ENCODE data around the gene SPACA4.

The SPACA4 gene

GRCh38 chr19:48651683-48652048, 45.1 kb downstream of the SPACA4 start:
- no peak for DNase-seq (ENCODE audit: low read depth in 2 of 2)

DNA sequence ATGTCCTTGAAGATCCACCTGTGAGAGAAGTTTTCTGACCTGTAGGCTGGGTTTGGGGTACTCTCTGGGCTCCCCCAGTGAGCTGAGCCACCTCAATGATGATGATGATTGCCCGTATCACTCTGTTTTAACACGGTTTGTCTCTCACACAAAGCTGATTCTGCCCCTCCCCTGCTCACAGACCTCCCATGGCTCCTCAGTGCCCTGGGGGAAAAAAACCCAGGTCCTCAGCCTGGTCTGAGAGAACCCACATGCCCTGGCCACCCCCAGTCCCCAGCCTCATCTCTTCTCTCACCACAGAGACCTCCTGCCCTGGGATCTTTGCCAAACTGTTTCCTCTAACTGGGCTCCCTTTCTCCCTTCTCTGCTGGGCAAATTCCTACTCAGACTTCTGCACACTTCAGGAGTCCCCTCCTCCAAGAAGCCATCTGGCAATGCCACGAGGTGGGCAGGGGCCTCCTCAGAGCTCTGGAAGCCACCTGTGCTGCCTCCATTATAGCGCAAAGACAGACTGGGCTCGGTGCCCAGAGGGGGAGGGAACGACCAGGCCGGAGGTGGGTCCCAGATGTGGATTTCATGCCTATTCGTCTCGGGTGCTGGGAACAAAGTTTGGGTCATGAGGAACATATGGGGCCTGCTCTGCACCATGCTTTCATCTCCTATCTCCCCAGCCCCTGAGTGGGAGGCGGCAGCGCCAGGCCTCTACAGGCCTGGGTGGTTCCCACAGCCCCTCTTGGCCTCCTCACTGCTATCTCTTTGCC, 47.9 kb downstream of the SPACA4 start:
- no peak for DNase-seq (ENCODE audit: low read depth in 2 of 2)

- no peak for DNase-seq (ENCODE audit: low read depth in 2 of 2)
Observed at GRCh38 chr19:48656840-48657474, 50.4 kb downstream of the SPACA4 start.
